ENCODE data around the gene PRPF19.

PRPF19 gene

GRCh38 chr11:60942970-60943565 lies 36.7 kb upstream of the PRPF19 start:
- Mint-ChIP-seq H3K27ac (no peak overlapping the region), H3K4me3 (no peak overlapping the region), H3K9me3 (no peaks in the 10 kb centered on the region), H3K4me1 (peaks cover 11% of the 10 kb centered on the region), H3K36me3 (peaks cover 10% of the 10 kb centered on the region)
- DNase-seq (ENCODE audit: low spot score in 2 of 2) (no peak), ATAC-seq (no peak)

GRCh38 chr11:60942219-60942618 lies 35.8 kb upstream of the PRPF19 start:
- H3K36me3 Mint-ChIP-seq = peaks cover 10% of the 10 kb centered on the region
- H3K27ac Mint-ChIP-seq = no peak overlapping the region
- no peak for ATAC-seq

DNA sequence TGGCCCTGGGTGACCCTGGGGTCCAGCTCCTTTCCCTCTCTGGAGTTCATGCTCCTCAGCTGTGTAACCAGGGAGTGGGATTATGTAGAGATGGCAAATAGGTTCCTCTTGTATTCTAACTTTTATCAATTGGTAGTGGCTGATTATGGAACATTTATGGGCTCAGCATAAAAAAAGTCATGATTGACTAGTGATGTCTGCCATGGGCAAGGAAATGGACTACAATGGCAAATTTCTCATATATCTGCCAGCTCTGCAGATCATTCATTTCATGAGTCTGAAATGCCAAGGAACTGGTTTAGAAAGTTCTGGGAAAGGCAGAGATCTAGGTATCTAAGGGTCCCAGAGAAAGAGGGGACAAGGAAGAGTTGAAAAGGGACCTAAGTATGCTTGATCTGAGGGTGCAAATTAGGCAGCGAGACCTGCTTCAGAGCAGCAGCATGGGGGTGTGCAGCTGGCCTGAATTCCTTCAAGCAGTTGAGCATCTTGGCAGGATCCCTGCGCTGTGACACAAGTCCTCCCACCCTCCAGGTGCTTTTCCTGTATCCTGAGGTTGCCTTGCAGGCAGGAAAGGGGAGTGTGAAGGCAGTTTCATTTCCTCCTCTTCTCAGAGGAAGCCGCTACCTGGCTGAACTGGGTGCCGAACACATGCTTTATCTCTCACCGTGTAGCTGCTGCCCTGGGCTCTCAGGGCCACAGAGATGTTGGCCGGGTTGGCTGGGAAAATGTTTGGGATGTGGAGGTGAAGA lies 35.2 kb upstream of the PRPF19 start:
- peak overlapping the region; percentile 37 for H3K27ac Mint-ChIP-seq
- DNase-seq (ENCODE audit: low spot score in 2 of 2) (no peak), ATAC-seq (no peak)
- peaks cover 11% of the 10 kb centered on the region for H3K4me1 Mint-ChIP-seq
- peaks cover 10% of the 10 kb centered on the region for H3K36me3 Mint-ChIP-seq
- H3K4me3 Mint-ChIP-seq = no peak overlapping the region
- no peaks in the 10 kb centered on the region for H3K9me3 Mint-ChIP-seq

More at GRCh38 chr11:60942219-60942618, 35.8 kb upstream of the PRPF19 start:
- H3K4me1 Mint-ChIP-seq = peaks cover 11% of the 10 kb centered on the region
- DNase-seq (ENCODE audit: low spot score in 2 of 2) = no peak
- no peaks in the 10 kb centered on the region for H3K9me3 Mint-ChIP-seq
- H3K4me3 Mint-ChIP-seq = no peak overlapping the region

DNA sequence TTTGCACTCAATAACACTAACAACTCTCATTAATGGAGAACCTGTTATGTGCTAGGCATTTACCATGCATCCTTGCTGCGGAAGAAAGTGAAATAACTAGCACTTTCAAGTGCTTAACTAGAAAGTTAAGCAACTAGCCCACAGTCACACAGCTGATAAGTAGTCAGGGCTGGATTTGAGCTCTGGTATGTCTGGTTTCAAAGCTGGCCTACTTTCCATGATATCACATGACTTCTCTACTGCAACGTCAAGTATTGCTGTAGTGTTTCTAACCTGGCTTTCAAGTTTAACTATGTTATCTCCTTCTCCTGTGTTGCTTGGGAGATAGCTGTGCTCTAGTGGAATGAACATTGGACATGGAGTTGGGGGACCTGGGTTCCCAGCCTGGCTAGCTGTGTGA lies 33.5 kb upstream of the PRPF19 start:
- Mint-ChIP-seq H3K9me3 (no peaks in the 10 kb centered on the region), H3K27ac (no peak overlapping the region), H3K4me1 (peaks cover 7% of the 10 kb centered on the region), H3K36me3 (no peaks in the 10 kb centered on the region), H3K4me3 (no peak overlapping the region)
- no peak for DNase-seq (ENCODE audit: low spot score in 2 of 2)
- no peak for ATAC-seq

DNA sequence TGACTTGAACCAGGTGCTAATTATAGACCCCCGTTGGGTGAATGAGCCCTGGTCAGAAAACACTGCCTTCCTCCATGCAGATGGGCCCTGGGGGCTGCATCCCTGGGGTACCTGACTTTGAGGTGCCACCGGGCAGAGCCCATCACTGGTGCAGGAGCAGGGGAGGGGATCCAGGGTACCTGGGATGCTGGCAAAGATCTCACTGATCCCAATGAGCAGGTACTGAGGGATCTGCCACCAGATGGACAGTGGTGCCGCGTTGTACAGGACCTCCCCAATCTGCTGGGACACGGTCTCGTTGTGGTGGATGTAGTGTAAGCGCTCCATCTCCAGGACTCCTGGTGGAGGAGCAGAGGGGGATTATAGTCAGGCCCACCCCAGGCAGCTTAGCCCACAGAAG lies 32.9 kb upstream of the PRPF19 start:
- no peak overlapping the region for H3K4me3 Mint-ChIP-seq
- H3K4me1 Mint-ChIP-seq = peaks cover 2% of the 10 kb centered on the region
- DNase-seq (ENCODE audit: low spot score in 2 of 2) = no peak
- no peaks in the 10 kb centered on the region for H3K9me3 Mint-ChIP-seq
- no peaks in the 10 kb centered on the region for H3K36me3 Mint-ChIP-seq
- ATAC-seq = no peak
- no peak overlapping the region for H3K27ac Mint-ChIP-seq

- H3K27ac Mint-ChIP-seq = no peak overlapping the region
- H3K9me3 Mint-ChIP-seq = no peaks in the 10 kb centered on the region
- H3K4me3 Mint-ChIP-seq = no peak overlapping the region
- no peak for DNase-seq (ENCODE audit: low spot score in 2 of 2)
- H3K4me1 Mint-ChIP-seq = no peaks in the 10 kb centered on the region
- H3K36me3 Mint-ChIP-seq = no peaks in the 10 kb centered on the region
- ATAC-seq = no peak
Measured at GRCh38 chr11:60938500-60938899, 32.1 kb upstream of the PRPF19 start.

- H3K9me3 Mint-ChIP-seq = no peaks in the 10 kb centered on the region
- no peak overlapping the region for H3K27ac Mint-ChIP-seq
- DNase-seq (ENCODE audit: low spot score in 2 of 2) (no peak), ATAC-seq (no peak)
- no peaks in the 10 kb centered on the region for H3K36me3 Mint-ChIP-seq
- no peaks in the 10 kb centered on the region for H3K4me1 Mint-ChIP-seq
- no peak overlapping the region for H3K4me3 Mint-ChIP-seq
Measured at GRCh38 chr11:60937811-60938210, 31.4 kb upstream of the PRPF19 start.

- H3K4me1 Mint-ChIP-seq = no peaks in the 10 kb centered on the region
- no peak for DNase-seq (ENCODE audit: low spot score in 2 of 2)
- no peaks in the 10 kb centered on the region for H3K9me3 Mint-ChIP-seq
- no peak for ATAC-seq
- H3K36me3 Mint-ChIP-seq = no peaks in the 10 kb centered on the region
- H3K27ac Mint-ChIP-seq = no peak overlapping the region
- H3K4me3 Mint-ChIP-seq = no peak overlapping the region
Measured at GRCh38 chr11:60937144-60937527, 30.8 kb upstream of the PRPF19 start.

GRCh38 chr11:60936467-60937143 lies 30.2 kb upstream of the PRPF19 start:
- Mint-ChIP-seq H3K4me1 (no peaks in the 10 kb centered on the region), H3K4me3 (no peak overlapping the region), H3K27ac (no peak overlapping the region), H3K9me3 (no peaks in the 10 kb centered on the region), H3K36me3 (no peaks in the 10 kb centered on the region)
- DNase-seq (ENCODE audit: low spot score in 2 of 2) = no peak
- no peak for ATAC-seq

GRCh38 chr11:60935676-60936442 lies 29.5 kb upstream of the PRPF19 start:
- no peak overlapping the region for H3K27ac Mint-ChIP-seq
- DNase-seq (ENCODE audit: low spot score in 2 of 2) (no peak), ATAC-seq (peak; percentile 4)
- no peaks in the 10 kb centered on the region for H3K4me1 Mint-ChIP-seq
- no peaks in the 10 kb centered on the region for H3K9me3 Mint-ChIP-seq
- H3K4me3 Mint-ChIP-seq = no peak overlapping the region
- no peaks in the 10 kb centered on the region for H3K36me3 Mint-ChIP-seq

DNA sequence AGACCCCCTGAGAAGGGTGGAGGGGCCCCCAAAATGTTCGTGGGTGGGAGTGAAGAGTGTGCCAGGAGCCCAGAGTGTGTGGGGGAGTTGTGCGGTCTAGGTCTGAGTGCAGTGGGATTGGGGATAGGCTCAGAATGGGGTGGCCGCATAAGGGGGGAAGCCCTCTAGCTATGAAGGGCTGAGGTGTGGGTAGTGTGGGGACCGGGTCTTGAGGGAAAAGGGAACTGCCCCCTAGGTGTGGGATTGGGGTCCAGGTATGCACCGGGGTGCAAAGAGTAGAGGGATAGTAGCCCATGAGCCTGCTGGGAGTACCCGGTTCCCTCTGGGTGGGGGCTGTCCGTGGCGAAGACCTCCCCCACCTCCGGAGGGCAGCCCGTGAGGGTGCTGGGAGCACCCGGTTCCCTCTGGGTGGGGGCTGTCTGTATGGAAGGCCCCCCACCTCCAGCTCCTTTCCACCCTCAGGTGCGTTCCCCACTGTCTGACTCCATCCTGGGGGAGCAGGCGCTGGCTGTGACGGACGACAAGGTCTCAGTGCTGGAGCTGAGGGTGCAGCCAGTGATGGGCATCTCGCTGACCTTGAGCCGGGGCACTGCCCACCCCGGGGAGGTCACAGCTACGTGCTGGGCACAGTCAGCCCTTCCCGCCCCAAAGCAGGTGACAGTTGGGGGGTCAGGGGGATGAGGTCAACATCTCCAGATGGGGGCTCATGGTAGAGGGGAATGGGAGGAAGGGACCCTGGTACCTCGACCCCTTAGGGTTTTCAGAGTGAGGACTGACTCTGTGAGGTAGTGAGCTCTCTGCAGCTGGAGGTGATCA lies 28.6 kb upstream of the PRPF19 start:
- Mint-ChIP-seq H3K27ac (no peak overlapping the region), H3K4me3 (no peak overlapping the region), H3K36me3 (no peaks in the 10 kb centered on the region), H3K4me1 (no peaks in the 10 kb centered on the region), H3K9me3 (no peaks in the 10 kb centered on the region)
- ATAC-seq (no peak), DNase-seq (ENCODE audit: low spot score in 2 of 2) (no peak)

DNA sequence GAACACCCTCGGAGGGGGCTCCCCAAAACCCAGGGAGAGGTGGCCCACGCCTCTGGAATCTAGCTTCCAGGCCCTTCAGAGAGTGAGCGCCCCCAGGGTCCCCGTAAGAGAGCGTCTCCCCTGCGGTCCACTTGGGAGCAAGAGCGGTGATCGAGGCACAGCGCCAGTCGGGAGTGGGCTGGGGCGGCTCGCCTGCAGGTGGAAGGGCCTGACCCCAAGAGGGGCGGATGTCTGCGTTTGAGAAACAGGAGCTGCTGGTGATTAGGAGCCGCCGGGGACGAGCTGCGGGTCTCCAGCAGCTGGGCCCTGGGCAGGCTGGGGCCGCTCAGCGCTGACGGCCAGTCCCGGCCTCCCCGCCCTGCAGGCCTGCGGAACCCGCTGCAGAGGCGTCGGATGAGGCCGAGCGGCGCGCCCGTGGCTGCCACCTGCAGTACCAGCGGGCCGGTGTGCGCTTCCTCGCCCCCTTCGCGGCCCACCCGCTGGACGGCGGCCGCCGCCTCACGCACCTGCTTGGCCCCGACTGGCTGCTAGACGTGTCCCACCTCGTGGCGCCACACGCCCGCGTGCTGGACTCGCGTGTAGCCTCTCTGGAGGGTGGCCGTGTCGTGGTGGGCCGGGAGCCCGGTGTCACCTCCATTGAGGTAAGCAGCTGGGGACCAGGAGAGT lies 27.9 kb upstream of the PRPF19 start:
- Mint-ChIP-seq H3K36me3 (no peaks in the 10 kb centered on the region), H3K4me1 (no peaks in the 10 kb centered on the region), H3K27ac (no peak overlapping the region), H3K9me3 (no peaks in the 10 kb centered on the region), H3K4me3 (no peak overlapping the region)
- ATAC-seq (no peak), DNase-seq (ENCODE audit: low spot score in 2 of 2) (no peak)

DNA sequence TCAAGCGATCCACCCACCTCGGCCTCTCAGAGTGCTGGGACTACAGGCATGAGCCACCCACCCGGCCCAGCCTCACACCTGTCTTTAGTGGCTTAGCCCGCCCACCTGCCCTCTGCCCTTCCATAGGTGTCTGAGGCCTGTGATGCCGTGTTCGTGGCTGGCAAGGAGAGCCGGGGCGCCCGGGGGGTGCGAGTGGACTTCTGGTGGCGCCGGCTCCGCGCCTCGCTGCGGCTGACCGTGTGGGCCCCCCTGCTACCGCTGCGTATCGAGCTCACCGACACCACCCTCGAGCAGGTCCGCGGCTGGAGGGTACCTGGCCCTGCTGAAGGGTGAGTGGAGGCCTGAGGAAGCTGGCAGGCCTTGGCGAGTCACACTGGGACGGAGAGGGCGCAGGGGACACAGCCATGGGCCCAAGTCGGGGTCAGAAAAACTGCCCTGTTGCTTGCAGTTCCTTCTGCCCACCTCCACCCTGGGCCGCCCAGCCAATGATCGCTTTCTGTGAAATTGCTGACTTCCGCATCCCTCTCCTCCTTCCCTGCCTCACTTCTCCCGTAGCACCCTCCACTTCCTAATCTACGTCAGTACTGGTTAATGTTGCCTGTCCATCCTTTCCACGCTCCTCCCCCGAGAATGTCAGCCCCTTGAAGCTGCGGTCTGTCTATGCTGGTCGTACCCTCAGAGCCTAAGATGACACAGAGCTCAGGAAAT lies 27.2 kb upstream of the PRPF19 start:
- no peak for ATAC-seq
- Mint-ChIP-seq H3K9me3 (no peaks in the 10 kb centered on the region), H3K4me3 (no peak overlapping the region), H3K4me1 (no peaks in the 10 kb centered on the region), H3K36me3 (no peaks in the 10 kb centered on the region), H3K27ac (no peak overlapping the region)
- DNase-seq (ENCODE audit: low spot score in 2 of 2) = no peak

Measured in stimulated activated effector memory CD8-positive, alpha-beta T cell treated with anti-CD3 and anti-CD28 coated beads, Interleukin-12 subunit alpha, Interleukin-12 subunit beta, amount 100 ng/mL, for 72 hours (primary cell).